K562 (cell line): ENCODE results near the gene CGN. TPM values are rescaled to one million over a fixed set of nuclear protein-coding genes. Genes with fewer than 3 reads are reported as not detected.
A peak's percentile ranks its signal among the peaks of the same experiment; 100 is the strongest.

Source experiments
- ATAC-seq: fragments of 200-7000 bp; cut with Tn5 transposase; 3 replicates; pipeline ENCODE4 v1.9.1; 2020; ENCODE audit warnings: moderate library complexity
- BruUV-seq: library from RNA; stranded (reverse); fragments of 400-500 nt; replicated peaks from 2 replicates; lab custom pipeline; 2021; lab: Mats Ljungman, UMichigan
- CTCF ChIA-PET: fragments of 300-600 bp; formaldehyde crosslinking; extraction: SDS; loops from one replicate; lab custom pipeline; 2021; ENCODE audit warnings: low intra/inter-chr PET ratio; lab: Yijun Ruan, JAX
- POLR2A ChIA-PET: fragments of 300-600, 350-650 bp; sonication (Branson Sonifier 250); formaldehyde crosslinking; extraction: SDS; loops from one replicate; lab custom pipeline; 2021; ENCODE audit warnings: antibody characterized with exemption, inconsistent platforms; lab: Yijun Ruan, JAX
- DNase-seq, 4 experiments: peaks; one replicate each; pipeline versions ENCODE4 v3.0.0 to v3.0.0-alpha.2; 2011 to 2018; ENCODE audit warnings: low spot score in 3 of 4, mixed read lengths in 3 of 4; ENCODE audit errors: extremely low read depth in 1 of 4
- FAIRE-seq: peaks from 2 replicates; lab custom pipeline; 2011; peaks lifted over from hg19 to GRCh38; lab: Jason Lieb, UNC
- H2AFZ ChIP-seq: 2 replicates; pipeline ENCODE4 v1.6.0; 2011; ENCODE audit warnings: low read depth, low read length, control low read depth, inconsistent platforms
- H3K27ac ChIP-seq: fragments of 200-600 bp; 3 replicates; pipeline ENCODE4 v1.8.0; 2011; ENCODE audit warnings: low read depth, mild to moderate bottlenecking, control low read depth, inconsistent platforms, low read length, moderate library complexity, mixed read lengths; ENCODE audit errors: extremely low read depth
- H3K27me3 ChIP-seq, 2 experiments: fragments of 300-600 bp in 1 of 2; 2 replicates in 1 of 2; 3 replicates in 1 of 2; pipeline versions ENCODE4 v1.6.0 to v1.8.0; 2011; ENCODE audit warnings: inconsistent platforms in 2 of 2, low read length in 2 of 2, mild to moderate bottlenecking in 1 of 2, mixed read lengths in 1 of 2, moderate library complexity in 1 of 2; ENCODE audit not compliant: control insufficient read depth in 2 of 2, insufficient read depth in 2 of 2
- H3K36me3 ChIP-seq: fragments of 300-600 bp; 3 replicates; pipeline ENCODE4 v1.8.0; 2011; ENCODE audit warnings: mild to moderate bottlenecking, low read length, inconsistent platforms; ENCODE audit not compliant: control insufficient read depth, insufficient read depth
- H3K4me1 ChIP-seq, 2 experiments: fragments of 200-600 bp in 1 of 2; replicated peaks in 1 of 2; 2 replicates in 1 of 2; 3 replicates in 1 of 2; pipeline versions ENCODE4 v1.5.1 to v1.8.0; 2011; ENCODE audit warnings: inconsistent platforms in 2 of 2, low read length in 2 of 2, mild to moderate bottlenecking in 1 of 2, mixed read lengths in 1 of 2, moderate library complexity in 1 of 2; ENCODE audit not compliant: control insufficient read depth in 2 of 2, insufficient read depth in 2 of 2
- H3K4me2 ChIP-seq: 2 replicates; pipeline ENCODE4 v1.6.1; 2011; ENCODE audit warnings: low read length, control low read depth, inconsistent platforms, mixed read lengths; ENCODE audit not compliant: insufficient read depth
- H3K4me3 ChIP-seq: fragments of 200-600 bp; sonication (generic), shearing (Covaris generic); 2 replicates; pipeline ENCODE4 v1.5.1; 2016; ENCODE audit warnings: control low read depth, inconsistent platforms
- H3K79me2 ChIP-seq: fragments of 200-600 bp; 3 replicates; pipeline ENCODE4 v1.8.0; 2011; ENCODE audit warnings: low read length, inconsistent platforms; ENCODE audit not compliant: control insufficient read depth, insufficient read depth
- H3K9ac ChIP-seq, 2 experiments: 2 replicates each; pipeline versions ENCODE4 v1.6.0 to v1.6.1; 2011; ENCODE audit warnings: low read depth in 2 of 2, low read length in 2 of 2, control low read depth in 1 of 2, inconsistent platforms in 1 of 2, mild to moderate bottlenecking in 1 of 2, mixed read lengths in 1 of 2; ENCODE audit not compliant: insufficient read depth in 1 of 2
- H3K9me1 ChIP-seq: one replicate; pipeline ENCODE4 v1.6.0; 2011; ENCODE audit warnings: inconsistent platforms, mild to moderate bottlenecking, low read length, moderate library complexity; ENCODE audit not compliant: control insufficient read depth, insufficient read depth
- H3K9me3 ChIP-seq: replicated peaks from 2 replicates; pipeline ENCODE4 v1.5.1; 2011; ENCODE audit warnings: low read depth, low read length, inconsistent platforms; ENCODE audit not compliant: control insufficient read depth, insufficient read depth
- H4K20me1 ChIP-seq: replicated peaks from 2 replicates; pipeline ENCODE4 v1.6.1; 2011; ENCODE audit warnings: low read length, inconsistent platforms, mixed read lengths; ENCODE audit not compliant: control insufficient read depth, insufficient read depth
- CTBP1 ChIP-seq: fragments of 450-650 bp; IDR thresholded peaks from 2 replicates; pipeline ENCODE4 v1.6.1; 2016; ENCODE audit warnings: borderline replicate concordance
- FOXA3 ChIP-seq, 2 experiments: fragments of 450-650 bp in 1 of 2; sonication (generic) in 1 of 2; formaldehyde crosslinking; IDR thresholded peaks in 1 of 2; conservative IDR thresholded peaks in 1 of 2; 2 replicates each; pipeline versions ENCODE4 v1.4.0 to v1.8.0; 2020 to 2022; ENCODE audit warnings: mild to moderate bottlenecking in 2 of 2, missing genetic modification reagents in 1 of 2
- GABPB2 ChIP-seq: fragments of 250-450 bp; sonication (Bioruptor Pico); conservative IDR thresholded peaks from 2 replicates; pipeline ENCODE4 v1.5.1; 2021; ENCODE audit warnings: mild to moderate bottlenecking
- ZNF24 ChIP-seq: fragments of 450-650 bp; IDR thresholded peaks from 2 replicates; pipeline ENCODE4 v1.6.1; 2016
- ZNF436 ChIP-seq: fragments of 250-450, 450-650 bp; sonication (Bioruptor Pico); formaldehyde crosslinking; IDR thresholded peaks from 2 replicates; pipeline ENCODE4 v1.7.0; 2020; ENCODE audit warnings: mild to moderate bottlenecking
- WGBS: fragments of 100-300 bp; shearing (Covaris generic); methylation state at CpG from one replicate; pipeline ENCODE4 v1.1.6; 2016; ENCODE audit warnings: low coverage, mixed read lengths; ENCODE audit not compliant: insufficient coverage; ENCODE audit errors: missing lambda C conversion rate; 5-methylcytosine and 5-hydroxymethylcytosine counted together
- in situ Hi-C: fragments of 300-500 bp; cut with MboI; formaldehyde crosslinking; loops from 4 replicates; pipeline ENCODE4 v1.15.0; 2018; ENCODE audit warnings: inconsistent platforms, mixed read lengths
- intact Hi-C: fragments of 100-400 bp; cut with micrococcal nuclease; formaldehyde crosslinking; loops from 2 replicates; pipeline ENCODE4 v1.14.2; 2022
- polyA plus RNA-seq, 8 experiments: library from polyadenylated mRNA; depleted of rRNA in 4 of 8; stranded (reverse) in 5 of 8; unstranded in 3 of 8; fragments of >200 nt; fragmentation: Nextera tagmentation in 2 of 8; fragmentation: Illumina TruSeq in 1 of 8; extraction: Ambion mirVana in 2 of 8; extraction: Trizol in 1 of 8; gene quantifications; 2 replicates each; pipeline versions ENCODE4 v1.2.1 to v1.2.3, GENCODE V29; 2011 to 2014; ENCODE audit warnings: inconsistent platforms in 1 of 8, missing spikeins in 1 of 8
- total RNA-seq, 7 experiments: library from RNA; depleted of rRNA in 6 of 7; stranded (reverse); fragments of >200 nt in 6 of 7; fragmentation: Illumina TruSeq in 2 of 7; extraction: Trizol in 2 of 7; gene quantifications; 2 replicates each; pipeline versions ENCODE4 v1.2.1 to v1.2.3, GENCODE V29; 2011 to 2021; ENCODE audit warnings: low replicate concordance in 1 of 7

Gene CGN
- total and polyA plus RNA-seq, 9 of the 15 experiments (the other 6 are each of a cell fraction or from before 2014, with no cell fraction given): 0.03 to 1.4 (median 0.14) TPM; not detected in 2

- Histone ChIP-seq H3K4me1 (peaks cover 0 to 7% of the 10 kb centered on the region in 2 experiments; a peak in 2 of 5 replicates), H2AFZ (no peak overlapping the region), H3K9me3 (no peaks in the 10 kb centered on the region), H3K4me2 (no peak overlapping the region), H3K9me1 (no peaks in the 10 kb centered on the region), H3K36me3 (no peaks in the 10 kb centered on the region), H3K4me3 (no peak overlapping the region), H3K79me2 (no peaks in the 10 kb centered on the region), H3K27me3 (no peaks in the 10 kb centered on the region), H3K27ac (no peak overlapping the region), H3K9ac (no peak overlapping the region; a peak in 1 of 4 replicates), H4K20me1 (0 out of 2 replicates have a peak, but pooled peaks cover 3% of the 10 kb centered on the region)
- POLR2A ChIA-PET: interaction anchor here (0.8 to 1.1 kb wide), 2 partner anchors 12 to 20 kb away, joined by 3 read pairs; no protein-coding TSS in a partner anchor
- DNase-seq (peak in 2 of 4 experiments; percentile 21 to 33), FAIRE-seq (peak; percentile 78), ATAC-seq (peak; percentile 76)
- CTCF ChIA-PET: no interaction called here
- in situ Hi-C loops: no loop called here
- intact Hi-C loops: no loop called here
- no TSS peak for BruUV-seq
- TF ChIP-seq ZNF436 (CRISPR knock-in tag): no peak
- 0 out of 2 replicates have a peak, but pooled peaks have one; percentile 45 for TF ChIP-seq CTBP1
- peak; percentile 96 for TF ChIP-seq ZNF24
- WGBS: 0% methylated on average over 3 of the region's 3 CpGs
Observed at GRCh38 chr1:151568626-151569088, 57.5 kb downstream of the CGN start.

DNA sequence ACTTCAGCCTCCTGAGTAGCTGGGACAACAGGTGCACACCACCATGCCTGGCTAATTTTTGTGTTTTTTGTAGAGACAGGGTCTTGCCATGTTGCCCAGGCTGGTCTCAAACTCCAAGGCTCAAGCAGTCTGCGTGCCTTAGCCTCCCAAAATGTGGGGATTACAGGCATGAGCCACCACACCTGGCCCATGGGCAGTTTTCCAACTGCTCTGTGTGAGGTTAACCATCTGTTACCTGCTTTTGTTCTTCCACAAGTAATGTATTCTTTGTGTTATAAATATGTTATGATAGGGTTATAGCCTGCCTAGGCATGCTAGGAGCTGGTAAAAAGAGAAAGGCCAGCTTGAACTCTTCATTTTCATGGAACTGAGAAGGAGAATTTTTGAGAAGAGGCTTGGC lies 59.6 kb downstream of the CGN start:
- no peaks in the 10 kb centered on the region for H3K9me3 ChIP-seq
- intact Hi-C loops: no loop called here
- H3K36me3 ChIP-seq: no peaks in the 10 kb centered on the region; the same call in 2 of the 3 replicates
- peaks cover 8 to 23% of the 10 kb centered on the region in 2 experiments; a peak in 4 of 5 replicates for H3K4me1 ChIP-seq
- ChIA-PET CTCF (no interaction called here), POLR2A (no interaction called here)
- H3K4me3 ChIP-seq: no peak overlapping the region
- FAIRE-seq: no peak
- DNase-seq: no peak
- no peak overlapping the region for H3K27ac ChIP-seq
- TF ChIP-seq FOXA3 (CRISPR knock-in tag; conservative IDR thresholded peaks at IDR 0.05 in 1 of 2, IDR thresholded peaks at IDR 0.05 in 1 of 2): no peak
- TF ChIP-seq GABPB2 (CRISPR knock-in tag): no peak
- no peak overlapping the region for H3K4me2 ChIP-seq
- in situ Hi-C loops: no loop called here
- H3K27me3 ChIP-seq: no peaks in the 10 kb centered on the region
- BruUV-seq: no TSS peak
- no peaks in the 10 kb centered on the region for H3K9me1 ChIP-seq
- no peak overlapping the region for H3K9ac ChIP-seq
- 0 out of 2 replicates have a peak, but pooled peaks cover 3% of the 10 kb centered on the region for H4K20me1 ChIP-seq
- no peak for ATAC-seq
- H3K79me2 ChIP-seq: no peaks in the 10 kb centered on the region
- WGBS: 8% methylated on average over 1 of the region's 1 CpG
- no peak overlapping the region for H2AFZ ChIP-seq
